HepG2 (cell line): Measurements from ENCODE around the gene RHBDF2. TPM values are rescaled to one million over a fixed set of nuclear protein-coding genes. Genes with fewer than 3 reads are reported as not detected.

Experiments used
- ARHGAP35 ChIP-seq: sonication (generic); formaldehyde crosslinking; IDR thresholded peaks from 2 replicates; pipeline ENCODE4 v1.9.0; 2022; ENCODE audit warnings: mild to moderate bottlenecking, inconsistent platforms, moderate library complexity, missing genetic modification reagents, borderline replicate concordance
- ARNT2 ChIP-seq: sonication (generic); formaldehyde crosslinking; IDR thresholded peaks from 2 replicates; pipeline ENCODE4 v1.8.0; 2022; ENCODE audit warnings: mild to moderate bottlenecking, low read depth, missing genetic modification reagents, moderate library complexity
- GLI4 ChIP-seq: sonication (generic); formaldehyde crosslinking; IDR thresholded peaks from 2 replicates; pipeline ENCODE4 v1.5.1; 2020; ENCODE audit warnings: missing genetic modification reagents, mild to moderate bottlenecking, moderate library complexity, borderline replicate concordance
- HNF4G ChIP-seq, 2 experiments: sonication (generic) in 1 of 2; formaldehyde crosslinking in 1 of 2; IDR thresholded peaks; 2 replicates each; pipeline versions ENCODE4 v1.4.0 to v1.6.1; 2011 to 2020; ENCODE audit warnings: borderline replicate concordance in 2 of 2, low read depth in 2 of 2, mild to moderate bottlenecking in 2 of 2, low read length in 1 of 2, missing genetic modification reagents in 1 of 2, moderate library complexity in 1 of 2
- HOXA5 ChIP-seq: sonication (generic); formaldehyde crosslinking; IDR thresholded peaks from 2 replicates; pipeline ENCODE4 v1.4.0; 2020; ENCODE audit warnings: missing genetic modification reagents
- MIER3 ChIP-seq: IDR thresholded peaks from 2 replicates; pipeline ENCODE4 v1.6.1; 2016; ENCODE audit warnings: missing compliant biosample characterization, borderline replicate concordance
- NAIF1 ChIP-seq: sonication (generic); formaldehyde crosslinking; IDR thresholded peaks from 2 replicates; pipeline ENCODE4 v1.5.0; 2020; ENCODE audit warnings: mild to moderate bottlenecking, missing genetic modification reagents, borderline replicate concordance
- SETDB1 ChIP-seq: sonication (generic); formaldehyde crosslinking; IDR thresholded peaks from 2 replicates; pipeline ENCODE4 v1.5.1; 2020; ENCODE audit warnings: missing genetic modification reagents, mild to moderate bottlenecking, borderline replicate concordance
- SIX1 ChIP-seq: sonication (generic); formaldehyde crosslinking; IDR thresholded peaks from 2 replicates; pipeline ENCODE4 v1.4.0; 2020; ENCODE audit warnings: missing genetic modification reagents, borderline replicate concordance
- SP5 ChIP-seq: IDR thresholded peaks from 2 replicates; pipeline ENCODE4 v1.6.1; 2016; ENCODE audit warnings: low read depth, borderline replicate concordance
- TCF7L2 ChIP-seq: IDR thresholded peaks from 2 replicates; pipeline ENCODE4 v1.6.1; 2011; ENCODE audit warnings: mild to moderate bottlenecking, low read depth, low read length, moderate library complexity
- ZNF207 ChIP-seq: fragments of 450-650 bp; IDR thresholded peaks from 2 replicates; pipeline ENCODE4 v1.6.1; 2016; ENCODE audit warnings: antibody characterized with exemption, borderline replicate concordance
- ZNF768 ChIP-seq: sonication (generic); formaldehyde crosslinking; IDR thresholded peaks from 2 replicates; pipeline ENCODE4 v1.4.0; 2020; ENCODE audit warnings: missing genetic modification reagents
- ZNF792 ChIP-seq: IDR thresholded peaks from 2 replicates; pipeline ENCODE4 v1.6.1; 2016
- ZNF879 ChIP-seq: sonication (generic); formaldehyde crosslinking; IDR thresholded peaks from 2 replicates; pipeline ENCODE4 v1.8.1; 2023; ENCODE audit warnings: missing genetic modification reagents
- polyA plus RNA-seq, 8 experiments: library from polyadenylated mRNA; depleted of rRNA in 3 of 8; stranded (reverse) in 7 of 8; unstranded in 1 of 8; fragments of >200 nt; fragmentation: Illumina TruSeq in 4 of 8; extraction: Trizol in 4 of 8; gene quantifications; 2 replicates each; pipeline versions ENCODE4 v1.2.1 to v1.2.3, GENCODE V29; 2011 to 2016; ENCODE audit warnings: low read depth in 4 of 8, missing spikeins in 1 of 8, mixed read lengths in 1 of 8; ENCODE audit not compliant: insufficient read depth in 1 of 8
- total RNA-seq, 5 experiments: library from RNA; depleted of rRNA; stranded (reverse); fragments of >200 nt; fragmentation: Illumina TruSeq; extraction: Trizol; gene quantifications; 2 replicates each; pipeline ENCODE4 v1.2.3, GENCODE V29; 2016; ENCODE audit warnings: low read depth in 1 of 5
- TF ChIP-seq, protein P1 (sequence below): sonication (generic); formaldehyde crosslinking; IDR thresholded peaks from 2 replicates; pipeline ENCODE4 v1.8.0; 2022; ENCODE audit warnings: mild to moderate bottlenecking, missing genetic modification reagents, moderate library complexity
- TF ChIP-seq, protein P2 (sequence below): IDR thresholded peaks from 2 replicates; pipeline ENCODE4 v1.6.1; 2016; ENCODE audit warnings: low read depth
- TF ChIP-seq, protein P3 (sequence below): sonication (generic); formaldehyde crosslinking; IDR thresholded peaks from 2 replicates; pipeline ENCODE4 v1.8.0; 2022; ENCODE audit warnings: missing genetic modification reagents, mild to moderate bottlenecking, borderline replicate concordance
- TF ChIP-seq, protein P4 (sequence below): sonication (generic); formaldehyde crosslinking; conservative IDR thresholded peaks from 2 replicates; pipeline ENCODE4 v1.8.0; 2022; ENCODE audit warnings: mild to moderate bottlenecking, moderate library complexity, missing genetic modification reagents
- TF ChIP-seq, protein P5 (sequence below): IDR thresholded peaks from 2 replicates; pipeline ENCODE4 v1.6.1; 2016; ENCODE audit warnings: control low read depth

RHBDF2 gene
- total and polyA plus RNA-seq, 2 of the 13 experiments (the other 11 are each of a cell fraction or from before 2014, with no cell fraction given) = 7.8 to 24.2 TPM

DNA sequence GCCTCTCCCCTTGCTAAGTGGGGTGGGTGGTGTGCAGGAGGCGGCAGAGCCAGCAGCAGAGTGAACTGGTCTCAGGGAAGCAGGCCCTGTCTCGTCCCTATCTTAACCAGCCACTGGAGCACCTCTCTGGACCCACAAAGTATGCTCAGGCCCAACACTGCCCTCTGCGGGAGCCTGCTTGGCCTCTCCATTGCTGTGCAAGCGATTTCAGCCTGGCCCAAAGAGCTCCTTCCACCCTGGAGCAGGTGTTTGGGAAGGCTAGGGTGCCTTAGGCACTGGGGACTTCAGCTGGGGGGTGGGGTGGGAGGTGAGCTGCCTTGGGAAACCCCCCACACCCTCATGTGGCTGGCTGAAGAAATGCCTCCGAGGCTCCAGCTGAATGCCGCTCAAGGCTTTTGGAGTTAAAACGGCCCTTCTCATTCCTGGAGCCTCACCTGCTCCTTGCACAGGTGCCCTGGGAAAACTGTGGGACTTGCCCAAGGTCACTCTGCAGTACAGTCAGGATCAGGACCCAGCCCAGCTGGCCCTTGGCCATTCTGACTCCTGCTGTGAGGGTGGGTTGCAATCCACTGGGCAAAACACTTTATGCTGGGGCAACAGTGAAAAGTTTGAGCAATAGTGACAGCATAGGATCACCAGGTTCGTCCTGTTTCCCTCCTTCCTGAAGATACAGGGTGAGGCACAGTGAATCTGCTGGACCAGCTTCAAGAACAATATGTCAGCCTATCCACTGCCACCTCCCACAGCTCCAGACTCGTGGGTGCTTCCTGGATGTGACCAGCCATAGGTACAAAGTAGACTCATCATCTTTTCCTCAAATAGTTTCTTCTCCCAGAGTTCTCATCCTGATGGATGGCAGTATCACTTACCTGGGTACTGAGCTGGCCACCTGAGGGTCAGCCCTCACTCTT lies 42.4 kb downstream of the RHBDF2 start (continued):
- TF ChIP-seq HNF4G (IDR thresholded peaks at IDR 0.05; ENCODE audit: borderline replicate concordance, low read depth, low read length) (no peak), HNF4G (CRISPR knock-in tag; IDR thresholded peaks at IDR 0.05; ENCODE audit: borderline replicate concordance, low read depth) (no peak), ARNT2 (CRISPR knock-in tag) (no peak), HOXA5 (no peak), SETDB1 (CRISPR knock-in tag) (no peak), MIER3 (no peak), GLI4 (CRISPR knock-in tag) (no peak), NAIF1 (CRISPR knock-in tag) (0 out of 2 replicates have a peak, but pooled peaks have one; percentile 25), SIX1 (no peak), ZNF792 (no peak), ZNF879 (CRISPR knock-in tag) (no peak), ARHGAP35 (CRISPR knock-in tag) (no peak), ZNF768 (CRISPR knock-in tag) (peak; percentile 68; the same call in 1 of the 2 replicates), ZNF207 (no peak), SP5 (CRISPR knock-in tag) (no peak), TCF7L2 (no peak)
- TF ChIP-seq, protein P1, sequence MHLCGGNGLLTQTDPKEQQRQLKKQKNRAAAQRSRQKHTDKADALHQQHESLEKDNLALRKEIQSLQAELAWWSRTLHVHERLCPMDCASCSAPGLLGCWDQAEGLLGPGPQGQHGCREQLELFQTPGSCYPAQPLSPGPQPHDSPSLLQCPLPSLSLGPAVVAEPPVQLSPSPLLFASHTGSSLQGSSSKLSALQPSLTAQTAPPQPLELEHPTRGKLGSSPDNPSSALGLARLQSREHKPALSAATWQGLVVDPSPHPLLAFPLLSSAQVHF (CRISPR knock-in tag) = no peak
- TF ChIP-seq, protein P2, sequence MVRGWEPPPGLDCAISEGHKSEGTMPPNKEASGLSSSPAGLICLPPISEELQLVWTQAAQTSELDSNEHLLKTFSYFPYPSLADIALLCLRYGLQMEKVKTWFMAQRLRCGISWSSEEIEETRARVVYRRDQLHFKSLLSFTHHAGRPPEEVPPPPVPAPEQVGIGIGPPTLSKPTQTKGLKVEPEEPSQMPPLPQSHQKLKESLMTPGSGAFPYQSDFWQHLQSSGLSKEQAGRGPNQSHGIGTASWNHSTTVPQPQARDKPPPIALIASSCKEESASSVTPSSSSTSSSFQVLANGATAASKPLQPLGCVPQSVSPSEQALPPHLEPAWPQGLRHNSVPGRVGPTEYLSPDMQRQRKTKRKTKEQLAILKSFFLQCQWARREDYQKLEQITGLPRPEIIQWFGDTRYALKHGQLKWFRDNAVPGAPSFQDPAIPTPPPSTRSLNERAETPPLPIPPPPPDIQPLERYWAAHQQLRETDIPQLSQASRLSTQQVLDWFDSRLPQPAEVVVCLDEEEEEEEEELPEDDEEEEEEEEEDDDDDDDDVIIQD (CRISPR knock-in tag) = no peak
- TF ChIP-seq, protein P3, sequence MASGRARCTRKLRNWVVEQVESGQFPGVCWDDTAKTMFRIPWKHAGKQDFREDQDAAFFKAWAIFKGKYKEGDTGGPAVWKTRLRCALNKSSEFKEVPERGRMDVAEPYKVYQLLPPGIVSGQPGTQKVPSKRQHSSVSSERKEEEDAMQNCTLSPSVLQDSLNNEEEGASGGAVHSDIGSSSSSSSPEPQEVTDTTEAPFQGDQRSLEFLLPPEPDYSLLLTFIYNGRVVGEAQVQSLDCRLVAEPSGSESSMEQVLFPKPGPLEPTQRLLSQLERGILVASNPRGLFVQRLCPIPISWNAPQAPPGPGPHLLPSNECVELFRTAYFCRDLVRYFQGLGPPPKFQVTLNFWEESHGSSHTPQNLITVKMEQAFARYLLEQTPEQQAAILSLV (CRISPR knock-in tag) = no peak
- TF ChIP-seq, protein P4, sequence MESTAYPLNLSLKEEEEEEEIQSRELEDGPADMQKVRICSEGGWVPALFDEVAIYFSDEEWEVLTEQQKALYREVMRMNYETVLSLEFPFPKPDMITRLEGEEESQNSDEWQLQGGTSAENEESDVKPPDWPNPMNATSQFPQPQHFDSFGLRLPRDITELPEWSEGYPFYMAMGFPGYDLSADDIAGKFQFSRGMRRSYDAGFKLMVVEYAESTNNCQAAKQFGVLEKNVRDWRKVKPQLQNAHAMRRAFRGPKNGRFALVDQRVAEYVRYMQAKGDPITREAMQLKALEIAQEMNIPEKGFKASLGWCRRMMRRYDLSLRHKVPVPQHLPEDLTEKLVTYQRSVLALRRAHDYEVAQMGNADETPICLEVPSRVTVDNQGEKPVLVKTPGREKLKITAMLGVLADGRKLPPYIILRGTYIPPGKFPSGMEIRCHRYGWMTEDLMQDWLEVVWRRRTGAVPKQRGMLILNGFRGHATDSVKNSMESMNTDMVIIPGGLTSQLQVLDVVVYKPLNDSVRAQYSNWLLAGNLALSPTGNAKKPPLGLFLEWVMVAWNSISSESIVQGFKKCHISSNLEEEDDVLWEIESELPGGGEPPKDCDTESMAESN (CRISPR knock-in tag) = 0 out of 2 replicates have a peak, but pooled peaks have one; percentile 57
- TF ChIP-seq, protein P5, sequence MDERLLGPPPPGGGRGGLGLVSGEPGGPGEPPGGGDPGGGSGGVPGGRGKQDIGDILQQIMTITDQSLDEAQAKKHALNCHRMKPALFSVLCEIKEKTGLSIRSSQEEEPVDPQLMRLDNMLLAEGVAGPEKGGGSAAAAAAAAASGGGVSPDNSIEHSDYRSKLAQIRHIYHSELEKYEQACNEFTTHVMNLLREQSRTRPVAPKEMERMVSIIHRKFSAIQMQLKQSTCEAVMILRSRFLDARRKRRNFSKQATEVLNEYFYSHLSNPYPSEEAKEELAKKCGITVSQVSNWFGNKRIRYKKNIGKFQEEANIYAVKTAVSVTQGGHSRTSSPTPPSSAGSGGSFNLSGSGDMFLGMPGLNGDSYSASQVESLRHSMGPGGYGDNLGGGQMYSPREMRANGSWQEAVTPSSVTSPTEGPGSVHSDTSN = 0 out of 2 replicates have a peak, but pooled peaks have one; percentile 9
